GM21786 (cell line): ENCODE measurements around the gene SPPL3.

Experiments used
- ATAC-seq: cut with Tn5 transposase; IDR thresholded peaks from one replicate; pipeline ENCODE4 v1.9.1; 2021; ENCODE audit not compliant: unreplicated experiment

Gene SPPL3

GRCh38 chr12:120874547-120875245, 29.5 kb downstream of the SPPL3 start:
- no peak for ATAC-seq

GRCh38 chr12:120873226-120873625, 30.9 kb downstream of the SPPL3 start:
- no peak for ATAC-seq

- no peak for ATAC-seq
Observed at GRCh38 chr12:120872487-120872886, 31.7 kb downstream of the SPPL3 start.

GRCh38 chr12:120870415-120870814, 33.7 kb downstream of the SPPL3 start:
- ATAC-seq, result no peak

GRCh38 chr12:120869376-120869775, 34.8 kb downstream of the SPPL3 start:
- ATAC-seq, result no peak

GRCh38 chr12:120866108-120866507, 38.0 kb downstream of the SPPL3 start:
- no peak for ATAC-seq

- no peak for ATAC-seq
Observed at GRCh38 chr12:120865098-120865497, 39.1 kb downstream of the SPPL3 start.

GRCh38 chr12:120862664-120863063, 41.5 kb downstream of the SPPL3 start:
- ATAC-seq, result no peak

GRCh38 chr12:120861074-120861795, 42.9 kb downstream of the SPPL3 start:
- ATAC-seq, result no peak

GRCh38 chr12:120858306-120859088, 45.7 kb downstream of the SPPL3 start:
- ATAC-seq, result no peak

- ATAC-seq, result no peak
Observed at GRCh38 chr12:120856980-120857379, 47.2 kb downstream of the SPPL3 start.

GRCh38 chr12:120855823-120856588, 48.2 kb downstream of the SPPL3 start:
- ATAC-seq, result no peak

GRCh38 chr12:120854804-120855203, 49.4 kb downstream of the SPPL3 start:
- no peak for ATAC-seq

GRCh38 chr12:120853188-120853587, 51.0 kb downstream of the SPPL3 start:
- no peak for ATAC-seq

- ATAC-seq, result no peak
Observed at GRCh38 chr12:120851944-120852343, 52.2 kb downstream of the SPPL3 start.

- ATAC-seq, result peak; percentile 60
Observed at GRCh38 chr12:120851444-120851843, 52.7 kb downstream of the SPPL3 start.

GRCh38 chr12:120849765-120850164, 54.4 kb downstream of the SPPL3 start:
- ATAC-seq, result no peak

GRCh38 chr12:120847814-120848213, 56.3 kb downstream of the SPPL3 start:
- ATAC-seq, result peak; percentile 60

GRCh38 chr12:120847392-120847791, 56.8 kb downstream of the SPPL3 start:
- ATAC-seq, result no peak

GRCh38 chr12:120846721-120847120, 57.4 kb downstream of the SPPL3 start:
- ATAC-seq, result no peak

GRCh38 chr12:120845696-120846095, 58.5 kb downstream of the SPPL3 start:
- no peak for ATAC-seq
